Inflammatory macrophage treated with lipopolysaccharide for 4 hours (primary cell): ENCODE measurements around the gene EPHX1.

ENCODE experiments used
- DNase-seq: peaks from one replicate; pipeline ENCODE4 v3.0.0-alpha.2; 2020

The EPHX1 gene

GRCh38 chr1:225844236-225845061, 34.5 kb downstream of the EPHX1 start:
- DNase-seq, result no peak

- no peak for DNase-seq
Observed at GRCh38 chr1:225845097-225845496, 35.2 kb downstream of the EPHX1 start.

GRCh38 chr1:225845571-225846259, 35.8 kb downstream of the EPHX1 start:
- peak; percentile 29 for DNase-seq

- no peak for DNase-seq
Observed at GRCh38 chr1:225846331-225847310, 36.7 kb downstream of the EPHX1 start.

GRCh38 chr1:225847610-225848009, 37.7 kb downstream of the EPHX1 start:
- no peak for DNase-seq

- no peak for DNase-seq
Observed at GRCh38 chr1:225848030-225848955, 38.4 kb downstream of the EPHX1 start.

GRCh38 chr1:225849925-225850324, 40.0 kb downstream of the EPHX1 start:
- no peak for DNase-seq

GRCh38 chr1:225850370-225850769, 40.4 kb downstream of the EPHX1 start:
- DNase-seq, result no peak

GRCh38 chr1:225851805-225852204, 41.9 kb downstream of the EPHX1 start:
- DNase-seq, result peak; percentile 59

GRCh38 chr1:225852413-225853124, 42.6 kb downstream of the EPHX1 start:
- DNase-seq, result no peak

GRCh38 chr1:225853441-225853840, 43.5 kb downstream of the EPHX1 start:
- DNase-seq, result no peak

- peak; percentile 59 for DNase-seq
Observed at GRCh38 chr1:225855503-225856300, 45.8 kb downstream of the EPHX1 start.

GRCh38 chr1:225857256-225857655, 47.3 kb downstream of the EPHX1 start:
- DNase-seq, result no peak

- DNase-seq, result no peak
Observed at GRCh38 chr1:225859151-225859550, 49.2 kb downstream of the EPHX1 start.

GRCh38 chr1:225860107-225860506, 50.2 kb downstream of the EPHX1 start:
- no peak for DNase-seq

- no peak for DNase-seq
Observed at GRCh38 chr1:225860876-225861441, 51.0 kb downstream of the EPHX1 start.

GRCh38 chr1:225861834-225862580, 52.1 kb downstream of the EPHX1 start:
- no peak for DNase-seq

GRCh38 chr1:225862581-225862950, 52.6 kb downstream of the EPHX1 start:
- DNase-seq, result no peak

- DNase-seq, result no peak
Observed at GRCh38 chr1:225863167-225863566, 53.2 kb downstream of the EPHX1 start.
